Breast epithelium (tissue), 3 donors: ENCODE measurements around the gene OCA2.

Source experiments
- CTCF ChIP-seq, 3 donors: fragments of 450-650 bp; IDR thresholded peaks; one replicate each; pipeline ENCODE4 v1.5.1; 2016 to 2017; ENCODE audit warnings: antibody characterized with exemption in 3 of 3, mild to moderate bottlenecking in 3 of 3, moderate library complexity in 3 of 3
- POLR2A ChIP-seq: fragments of 450-650 bp; IDR thresholded peaks from one replicate; pipeline ENCODE4 v1.6.1; 2016; ENCODE audit warnings: antibody characterized with exemption, mild to moderate bottlenecking, moderate library complexity
- POLR2AphosphoS5 ChIP-seq, 3 donors: sonication (generic); formaldehyde crosslinking; IDR thresholded peaks; one replicate each; pipeline ENCODE4 v1.6.1; 2017; ENCODE audit warnings: antibody characterized with exemption in 3 of 3

GRCh38 chr15:27906802-27907201 is 192.3 kb downstream of the OCA2 start:
- TF ChIP-seq CTCF (IDR thresholded peaks at IDR 0.05) (no peak), POLR2A (no peak), POLR2AphosphoS5 (IDR thresholded peaks at IDR 0.05) (no peak)
